Measurements from ENCODE around the gene LTBP4. TPM values are rescaled to one million over a fixed set of nuclear protein-coding genes. Genes with fewer than 3 reads are reported as not detected.

LTBP4 gene
- total and polyA plus RNA-seq, 2 of the 13 experiments (the other 11 are each of a cell fraction or from before 2014, with no cell fraction given): 0.86 to 2.3 TPM

- TF ChIP-seq ZNF513 (CRISPR knock-in tag; conservative IDR thresholded peaks at IDR 0.05) (no peak), ZNF276 (CRISPR knock-in tag; IDR thresholded peaks at IDR 0.05; ENCODE audit: low read depth) (no peak), GTF2F1 (IDR thresholded peaks at IDR 0.05; ENCODE audit: low read length) (no peak), EZH2 (conservative IDR thresholded peaks at IDR 0.05; ENCODE audit: low read depth, low read length) (no peak), PBX2 (CRISPR knock-in tag; IDR thresholded peaks at IDR 0.05) (no peak), PHF8 (CRISPR knock-in tag; IDR thresholded peaks at IDR 0.05) (peak; percentile 60), MYC (CRISPR knock-in tag; IDR thresholded peaks at IDR 0.05; ENCODE audit: borderline replicate concordance) (peak; percentile 100), SRSF9 (IDR thresholded peaks at IDR 0.05; ENCODE audit: borderline replicate concordance, insufficient read depth, low read depth, low read length, poor library complexity, severe bottlenecking) (no peak), FOXM1 (CRISPR knock-in tag; IDR thresholded peaks at IDR 0.05) (peak; percentile 65; the same call in 1 of the 2 replicates), MXD3 (CRISPR knock-in tag; IDR thresholded peaks at IDR 0.05) (peak; percentile 95), KLF16 (CRISPR knock-in tag; IDR thresholded peaks at IDR 0.05) (peak in 1 of 2 experiments; percentile 73; a peak in 2 of 4 replicates), TOE1 (CRISPR knock-in tag; IDR thresholded peaks at IDR 0.05) (peak; percentile 36; the same call in 1 of the 2 replicates), ZNF839 (CRISPR knock-in tag; IDR thresholded peaks at IDR 0.05; ENCODE audit: borderline replicate concordance) (0 out of 2 replicates have a peak, but pooled peaks have one; percentile 72), ZMYM3 (CRISPR knock-in tag; IDR thresholded peaks at IDR 0.05) (no peak), PTBP1 (IDR thresholded peaks at IDR 0.05; ENCODE audit: low read depth, low read length, poor library complexity, severe bottlenecking) (no peak), ZNF326 (CRISPR knock-in tag; IDR thresholded peaks at IDR 0.05; ENCODE audit: borderline replicate concordance) (no peak), ZBTB14 (CRISPR knock-in tag; IDR thresholded peaks at IDR 0.05) (peak; percentile 70), ZBTB1 (CRISPR knock-in tag; IDR thresholded peaks at IDR 0.05; ENCODE audit: borderline replicate concordance) (no peak), SIX4 (CRISPR knock-in tag; IDR thresholded peaks at IDR 0.05) (no peak), ZNF143 (CRISPR knock-in tag; IDR thresholded peaks at IDR 0.05) (peak; percentile 50; the same call in 1 of the 2 replicates)
Observed at GRCh38 chr19:40662925-40663694, 61.9 kb downstream of the LTBP4 start (continued).

Measured in HepG2 (cell line).